ENCODE results near the gene ACADL. TPM values are rescaled to one million over a fixed set of nuclear protein-coding genes. Genes with fewer than 3 reads are reported as not detected.

ACADL gene
- total and polyA plus RNA-seq, 2 of the 8 experiments (the other 6 are each of a cell fraction or from before 2014, with no cell fraction given): 0.11 to 0.34 TPM

DNA sequence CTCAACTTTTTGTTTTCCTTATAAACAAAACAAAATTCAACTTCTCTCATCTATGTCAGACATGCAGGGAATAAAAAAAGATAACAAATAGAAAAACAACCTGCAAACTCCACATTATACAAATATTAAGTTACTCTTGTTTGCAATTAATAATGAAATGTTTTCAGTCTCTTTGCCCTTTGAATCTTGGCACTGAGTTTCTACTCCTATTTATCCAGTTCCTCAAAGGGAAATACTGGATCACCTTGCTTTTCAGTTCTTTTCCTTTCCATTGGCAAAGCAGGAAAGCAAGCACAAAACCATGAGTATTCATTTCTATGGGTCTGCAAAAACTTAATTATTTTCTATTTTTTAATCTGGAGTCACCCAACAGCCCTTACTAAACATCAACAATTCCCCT is 77.6 kb downstream of the ACADL start:
- H2BK120ac ChIP-seq (replicated peaks; ENCODE audit: low read depth, low read length): no peak overlapping the region
- TF ChIP-seq BCL11A (IDR thresholded peaks at IDR 0.05; ENCODE audit: low read depth in 2 of 2, low read length in 2 of 2) (no peak), CTBP2 (IDR thresholded peaks at IDR 0.05; ENCODE audit: borderline replicate concordance, insufficient read depth, insufficient read length, low read length) (no peak)
- TF ChIP-seq, protein P1, sequence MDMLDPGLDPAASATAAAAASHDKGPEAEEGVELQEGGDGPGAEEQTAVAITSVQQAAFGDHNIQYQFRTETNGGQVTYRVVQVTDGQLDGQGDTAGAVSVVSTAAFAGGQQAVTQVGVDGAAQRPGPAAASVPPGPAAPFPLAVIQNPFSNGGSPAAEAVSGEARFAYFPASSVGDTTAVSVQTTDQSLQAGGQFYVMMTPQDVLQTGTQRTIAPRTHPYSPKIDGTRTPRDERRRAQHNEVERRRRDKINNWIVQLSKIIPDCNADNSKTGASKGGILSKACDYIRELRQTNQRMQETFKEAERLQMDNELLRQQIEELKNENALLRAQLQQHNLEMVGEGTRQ (IDR thresholded peaks at IDR 0.05; ENCODE audit: low read length): no peak
- no peaks in the 10 kb centered on the region for H3K4me1 ChIP-seq (replicated peaks in 1 of 4; ENCODE audit: control insufficient read depth in 3 of 4, insufficient read depth in 4 of 4, low read length in 3 of 4)
- no peak overlapping the region for H2BK20ac ChIP-seq (ENCODE audit: low read length)
- H3K79me2 ChIP-seq (ENCODE audit: control insufficient read depth in 1 of 2, insufficient read depth in 2 of 2, low read length in 2 of 2): peaks cover 0 to 5% of the 10 kb centered on the region in 2 experiments; a peak in 1 of 4 replicates
- peaks cover 0 to 36% (median 11%) of the 10 kb centered on the region in 4 experiments; a peak in 5 of 8 replicates for H3K36me3 ChIP-seq (ENCODE audit: control insufficient read depth in 2 of 4, insufficient read depth in 4 of 4, low read length in 3 of 4)
- POLR2A ChIA-PET (ENCODE audit: partially characterized antibody): interaction anchor here (1.6 kb wide), 1 partner anchor 11 kb away, joined by 4 read pairs; no protein-coding TSS in a partner anchor
- H2BK12ac ChIP-seq (ENCODE audit: low read depth, low read length): no peak overlapping the region
- H3K4me2 ChIP-seq (ENCODE audit: insufficient read depth in 1 of 2, low read depth in 2 of 2, low read length in 2 of 2): no peak overlapping the region
- H3K4me3 ChIP-seq (ENCODE audit: extremely low read depth in 1 of 4, insufficient read depth in 2 of 4, low read depth in 3 of 4, low read length in 4 of 4): no peak overlapping the region
- no peaks in the 10 kb centered on the region for H3K27me3 ChIP-seq (replicated peaks in 1 of 4; ENCODE audit: control insufficient read depth in 3 of 4, extremely low read depth in 1 of 4, insufficient read depth in 3 of 4, low read length in 3 of 4)
- H3K14ac ChIP-seq (ENCODE audit: insufficient read length): no peak overlapping the region
- no peaks in the 10 kb centered on the region; the same call in 1 of the 2 replicates for H3K79me1 ChIP-seq (ENCODE audit: low read depth, low read length)
- no peak overlapping the region for H3K27ac ChIP-seq (ENCODE audit: low read depth, low read length)
- H4K20me1 ChIP-seq (replicated peaks in 1 of 2; ENCODE audit: control insufficient read depth in 1 of 2, insufficient read depth in 2 of 2, low read length in 2 of 2): no peaks in the 10 kb centered on the region
- H2AK5ac ChIP-seq (ENCODE audit: low read depth, low read length): no peak overlapping the region
- H4K91ac ChIP-seq (replicated peaks; ENCODE audit: insufficient read length, low read length): no peak overlapping the region
- no peak overlapping the region for H3K4ac ChIP-seq (replicated peaks; ENCODE audit: insufficient read length, low read depth, low read length)
- peaks cover 0 to 7% of the 10 kb centered on the region in 2 experiments; a peak in 2 of 4 replicates for H3K9me3 ChIP-seq (ENCODE audit: insufficient read depth in 2 of 2, low read depth in 1 of 2, low read length in 1 of 2)
- FAIRE-seq (no peak), DNase-seq (ENCODE audit: low read depth in 1 of 2, low spot score in 2 of 2) (no peak)
- H4K5ac ChIP-seq (ENCODE audit: insufficient read length, low read depth, low read length): no peak overlapping the region
- no peak overlapping the region for H2BK5ac ChIP-seq (ENCODE audit: low read depth, low read length)
- H3K23me2 ChIP-seq (ENCODE audit: low read depth, low read length): no peaks in the 10 kb centered on the region
- H2AFZ ChIP-seq (ENCODE audit: low read length): no peak overlapping the region
- H3K23ac ChIP-seq (ENCODE audit: insufficient read length): no peak overlapping the region
- H3K56ac ChIP-seq (replicated peaks; ENCODE audit: insufficient read length, low read depth, low read length): no peak overlapping the region
- H2BK15ac ChIP-seq (ENCODE audit: low read length): no peak overlapping the region
- no peak overlapping the region for H4K8ac ChIP-seq (ENCODE audit: extremely low read depth, insufficient read depth, low read length)
- CTCF ChIA-PET (ENCODE audit: partially characterized antibody): interaction anchor here (1.0 kb wide), 1 partner anchor 74 kb away, joined by 6 read pairs; no protein-coding TSS in a partner anchor
- no peak overlapping the region for H3K9ac ChIP-seq (replicated peaks in 1 of 4; ENCODE audit: extremely low read depth in 1 of 4, low read depth in 3 of 4, low read length in 3 of 4)
- no peak overlapping the region for H3K18ac ChIP-seq (ENCODE audit: extremely low read depth, low read length)

Measured in H1 (cell line).